Activated CD8-positive, alpha-beta T cell treated with anti-CD3 and anti-CD28 coated beads for 36 hours (primary cell): ENCODE measurements around the gene DLGAP1. TPM values are rescaled to one million over a fixed set of nuclear protein-coding genes. Genes with fewer than 3 reads are reported as not detected.

Source experiments
- ATAC-seq: fragments of 200-7000 bp; cut with Tn5 transposase; one replicate; pipeline ENCODE4 v1.10.0; 2021; ENCODE audit warnings: mild to moderate bottlenecking, moderate library complexity
- CTCF ChIA-PET: fragments of 350-600 bp; sonication (Branson Sonifier 250); formaldehyde crosslinking; loops from one replicate; lab custom pipeline; 2021; ENCODE audit warnings: antibody characterized with exemption; lab: Charles Lee
- POLR2A ChIA-PET: fragments of 350-600 bp; sonication (Branson Sonifier 250); formaldehyde crosslinking; loops from one replicate; lab custom pipeline; 2021; ENCODE audit warnings: antibody characterized with exemption; lab: Charles Lee
- DNase-seq: peaks from one replicate; pipeline ENCODE4 v3.0.0-alpha.2; 2020
- H3K27ac Mint-ChIP-seq: one replicate; pipeline ENCODE4 v1.8.0; 2021; ENCODE audit warnings: mild to moderate bottlenecking, mixed read lengths
- H3K27me3 Mint-ChIP-seq: one replicate; pipeline ENCODE4 v1.8.0; 2021; ENCODE audit warnings: mixed read lengths
- H3K36me3 Mint-ChIP-seq: one replicate; pipeline ENCODE4 v1.8.0; 2021; ENCODE audit warnings: low read depth, mixed read lengths
- H3K4me1 Mint-ChIP-seq: one replicate; pipeline ENCODE4 v1.8.0; 2021; ENCODE audit warnings: low read depth, mixed read lengths
- H3K4me3 Mint-ChIP-seq: one replicate; pipeline ENCODE4 v1.8.0; 2021; ENCODE audit warnings: mild to moderate bottlenecking, moderate library complexity, mixed read lengths
- H3K9me3 Mint-ChIP-seq: one replicate; pipeline ENCODE4 v1.8.0; 2021; ENCODE audit warnings: mixed read lengths
- CTCF ChIP-seq: fragments of 200-600 bp; IDR thresholded peaks from one replicate; pipeline ENCODE4 v1.8.0; 2022; ENCODE audit warnings: antibody characterized with exemption, mild to moderate bottlenecking
- intact Hi-C: fragments of 100-400 bp; cut with micrococcal nuclease; formaldehyde crosslinking; loops from one replicate; pipeline ENCODE4 v1.10.0; 2022
- total RNA-seq, 2 experiments: library from RNA; stranded (reverse); gene quantifications; one replicate each; pipeline ENCODE4 v1.2.3, GENCODE V29; 2021

DLGAP1 gene
- total RNA-seq, 2 experiments from 2014 or later = not detected

GRCh38 chr18:3808985-3809780 lies 645.9 kb downstream of the DLGAP1 start:
- intact Hi-C loops = no loop called here
- H3K9me3 Mint-ChIP-seq = no peaks in the 10 kb centered on the region
- POLR2A ChIA-PET = no interaction called here

GRCh38 chr18:3806656-3807055 lies 648.5 kb downstream of the DLGAP1 start:
- H3K36me3 Mint-ChIP-seq = no peaks in the 10 kb centered on the region
- ChIA-PET POLR2A (no interaction called here), CTCF (no interaction called here)
- DNase-seq (no peak), ATAC-seq (no peak)
- no peak overlapping the region for H3K4me3 Mint-ChIP-seq
- TF ChIP-seq CTCF = no peak
- H3K27me3 Mint-ChIP-seq = no peaks in the 10 kb centered on the region
- intact Hi-C loops = no loop called here
- no peaks in the 10 kb centered on the region for H3K4me1 Mint-ChIP-seq
- H3K27ac Mint-ChIP-seq = no peak overlapping the region
- no peaks in the 10 kb centered on the region for H3K9me3 Mint-ChIP-seq

More at GRCh38 chr18:3808985-3809780, 645.9 kb downstream of the DLGAP1 start:
- CTCF ChIA-PET = interaction anchor here (1.6 kb wide), 1 partner anchor 38 kb away, joined by 4 read pairs; no protein-coding TSS in a partner anchor
- DNase-seq (no peak), ATAC-seq (no peak)
- Mint-ChIP-seq H3K36me3 (no peaks in the 10 kb centered on the region), H3K27me3 (no peaks in the 10 kb centered on the region), H3K4me3 (no peak overlapping the region), H3K27ac (no peak overlapping the region), H3K4me1 (no peaks in the 10 kb centered on the region)
- TF ChIP-seq CTCF = no peak

- intact Hi-C loops = no loop called here
- no peaks in the 10 kb centered on the region for H3K4me1 Mint-ChIP-seq
- H3K9me3 Mint-ChIP-seq = no peaks in the 10 kb centered on the region
- no peaks in the 10 kb centered on the region for H3K36me3 Mint-ChIP-seq
- H3K4me3 Mint-ChIP-seq = no peak overlapping the region
- H3K27me3 Mint-ChIP-seq = no peaks in the 10 kb centered on the region
- no peak overlapping the region for H3K27ac Mint-ChIP-seq
- TF ChIP-seq CTCF = no peak
- ChIA-PET POLR2A (no interaction called here), CTCF (interaction anchor here (1.8 kb wide), 1 partner anchor 33 kb away, joined by 4 read pairs; no protein-coding TSS in a partner anchor)
- no peak for DNase-seq
- ATAC-seq = no peak
These were observed 650.8 kb downstream of the DLGAP1 start for GRCh38 chr18:3804336-3804735.

GRCh38 chr18:3803350-3803749 lies 651.8 kb downstream of the DLGAP1 start:
- H3K27me3 Mint-ChIP-seq = no peaks in the 10 kb centered on the region
- H3K4me1 Mint-ChIP-seq = no peaks in the 10 kb centered on the region
- H3K4me3 Mint-ChIP-seq = no peak overlapping the region
- intact Hi-C loops = no loop called here
- no peak for DNase-seq
- TF ChIP-seq CTCF = no peak
- no peak overlapping the region for H3K27ac Mint-ChIP-seq
- H3K36me3 Mint-ChIP-seq = no peaks in the 10 kb centered on the region
- ChIA-PET CTCF (interaction anchor here (1.0 to 1.8 kb wide), 2 partner anchors 17 to 32 kb away, joined by 3 to 4 read pairs; no protein-coding TSS in a partner anchor), POLR2A (no interaction called here)
- ATAC-seq = no peak
- no peaks in the 10 kb centered on the region for H3K9me3 Mint-ChIP-seq

- peaks cover 5% of the 10 kb centered on the region for H3K27me3 Mint-ChIP-seq
- intact Hi-C loops = no loop called here
- CTCF ChIA-PET = no interaction called here
- no peak overlapping the region for H3K4me3 Mint-ChIP-seq
- POLR2A ChIA-PET = no interaction called here
- no peak for DNase-seq
- no peaks in the 10 kb centered on the region for H3K9me3 Mint-ChIP-seq
- TF ChIP-seq CTCF = no peak
- no peaks in the 10 kb centered on the region for H3K36me3 Mint-ChIP-seq
- H3K4me1 Mint-ChIP-seq = no peaks in the 10 kb centered on the region
- ATAC-seq = no peak
- H3K27ac Mint-ChIP-seq = no peak overlapping the region
These were observed 655.6 kb downstream of the DLGAP1 start for GRCh38 chr18:3799515-3799914.
